Renal cortex interstitium (tissue), 11 donors: ENCODE measurements around the gene TMEM203. TPM values are rescaled to one million over a fixed set of nuclear protein-coding genes. Genes with fewer than 3 reads are reported as not detected.
A peak's percentile ranks its signal among the peaks of the same experiment; 100 is the strongest.
"Not testable (repeated sequence)": the region's sequence is repeated elsewhere in the genome, so short reads cannot be mapped to it uniquely, and the experiment has no call there.

Experiments
- DNase-seq, 11 donors: peaks; one replicate each; pipeline ENCODE4 v3.0.0-alpha.2; 2013; ENCODE audit warnings: low read depth in 9 of 11, low spot score in 4 of 11; ENCODE audit errors: extremely low read depth in 1 of 11
- polyA plus RNA-seq, 3 donors: library from polyadenylated mRNA; unstranded; fragments of 120-200 nt; gene quantifications; one replicate each; pipeline ENCODE4 v1.2.1, GENCODE V29; 2013; ENCODE audit not compliant: insufficient read length in 3 of 3

TMEM203 gene
- polyA plus RNA-seq, 3 donors = 40.2 to 46.4 (median 42.7) TPM

DNA sequence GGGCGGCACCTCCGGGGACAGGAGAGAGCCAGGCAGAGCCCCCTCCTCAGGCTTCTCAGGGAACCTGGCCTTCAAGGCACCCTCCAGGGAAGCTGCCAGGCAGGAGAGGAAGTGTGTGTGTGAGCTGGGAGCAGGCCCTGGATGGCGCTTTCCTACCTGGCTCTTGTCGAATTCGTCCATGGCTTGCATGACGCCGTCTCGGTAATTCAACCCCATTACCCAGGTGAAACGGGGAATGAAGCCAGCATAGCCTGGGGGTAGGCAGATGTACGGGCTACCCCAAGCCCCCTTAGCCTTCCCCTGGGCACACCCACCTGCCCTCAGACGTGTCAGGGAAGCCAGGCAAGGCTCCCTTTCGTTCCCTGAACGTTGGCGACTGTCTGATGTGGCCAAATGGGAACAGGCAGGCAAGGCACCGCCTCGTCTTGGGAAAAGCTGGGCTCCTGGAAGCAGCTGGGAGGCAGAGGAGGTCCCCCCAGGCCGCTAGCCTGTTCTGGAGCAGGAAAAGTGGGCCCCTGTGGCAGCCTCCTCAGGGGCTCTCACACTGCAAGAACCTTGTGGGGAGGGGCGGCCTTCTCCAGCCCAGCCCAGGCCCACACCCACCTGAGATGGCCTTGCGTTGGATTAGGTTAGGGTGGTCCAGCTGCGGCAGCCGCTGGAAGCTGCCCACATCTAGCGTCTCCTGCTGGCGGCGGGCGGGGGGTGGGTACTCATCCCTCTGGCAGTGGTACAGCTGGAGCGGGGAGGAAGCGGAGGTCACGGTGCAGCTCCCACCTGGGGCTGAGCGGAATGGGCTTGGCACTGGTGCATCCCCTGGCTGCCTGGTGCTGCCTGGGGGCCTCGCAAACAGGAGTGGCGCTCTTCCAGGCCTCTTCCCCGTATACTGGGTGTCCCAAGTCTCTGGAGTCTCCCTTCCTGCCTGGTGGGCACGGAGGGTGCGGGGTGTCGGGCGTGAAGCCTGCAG lies 39.3 kb upstream of the TMEM203 start:
- DNase-seq = no peak

- no peak for DNase-seq
Measured at GRCh38 chr9:137243626-137244485, 38.4 kb upstream of the TMEM203 start.

DNA sequence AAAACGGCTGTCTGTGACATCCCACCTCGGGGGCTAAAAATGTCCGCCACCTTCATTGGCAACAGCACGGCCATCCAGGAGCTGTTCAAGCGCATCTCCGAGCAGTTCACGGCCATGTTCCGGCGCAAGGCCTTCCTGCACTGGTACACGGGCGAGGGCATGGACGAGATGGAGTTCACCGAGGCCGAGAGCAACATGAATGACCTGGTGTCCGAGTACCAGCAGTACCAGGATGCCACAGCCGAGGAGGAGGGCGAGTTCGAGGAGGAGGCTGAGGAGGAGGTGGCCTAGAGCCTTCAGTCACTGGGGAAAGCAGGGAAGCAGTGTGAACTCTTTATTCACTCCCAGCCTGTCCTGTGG lies 37.8 kb upstream of the TMEM203 start:
- DNase-seq = not testable (repeated sequence)

- no peak for DNase-seq
Measured at GRCh38 chr9:137242269-137243203, 37.1 kb upstream of the TMEM203 start.

DNA sequence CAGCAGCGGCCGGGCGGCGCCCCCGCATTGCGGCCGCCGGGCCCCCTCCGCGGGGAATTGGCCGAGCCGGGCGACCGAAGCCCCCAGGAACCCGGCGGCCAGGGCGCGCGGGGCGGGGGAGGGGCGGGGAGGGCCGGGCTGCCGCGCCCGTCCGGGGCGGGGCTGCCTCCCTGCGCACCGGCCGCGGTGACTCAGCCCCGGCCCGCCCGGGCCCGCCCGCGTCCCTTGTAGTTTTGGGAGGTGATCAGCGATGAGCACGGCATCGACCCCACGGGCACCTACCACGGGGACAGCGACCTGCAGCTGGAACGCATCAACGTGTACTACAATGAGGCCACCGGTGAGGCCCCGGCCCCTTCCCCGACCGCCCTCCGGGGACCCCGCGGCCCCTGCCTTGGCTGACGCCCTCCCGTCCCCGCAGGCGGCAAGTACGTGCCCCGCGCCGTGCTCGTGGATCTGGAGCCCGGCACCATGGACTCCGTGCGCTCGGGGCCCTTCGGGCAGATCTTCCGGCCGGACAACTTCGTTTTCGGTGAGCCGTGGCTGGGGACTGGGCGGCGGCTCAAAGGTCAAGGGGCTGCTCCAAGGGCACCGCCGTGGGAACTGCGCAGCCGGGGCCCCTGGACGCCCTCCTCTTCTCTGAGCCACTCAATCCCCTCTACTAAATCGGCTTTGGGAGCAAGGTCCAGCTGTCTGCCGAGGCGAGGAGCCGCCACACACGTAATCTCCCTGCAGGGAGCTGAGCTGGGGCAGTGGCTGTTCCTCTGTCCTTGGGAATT lies 36.2 kb upstream of the TMEM203 start:
- no peak for DNase-seq

- peak; percentile 98 to 100 (median 99) for DNase-seq
Measured at GRCh38 chr9:137240841-137241489, 35.5 kb upstream of the TMEM203 start, which contains the start of gene TUBB4B. Gene TUBB4B, plus strand, starts transcription at chr9:137241287. Its CDS starts 74 bp downstream, at chr9:137241361.

GRCh38 chr9:137240318-137240840 lies 34.9 kb upstream of the TMEM203 start:
- peak in 7 of 11 donors; percentile 53 to 72 (median 61) for DNase-seq

GRCh38 chr9:137239541-137240200 lies 34.2 kb upstream of the TMEM203 start:
- not testable (repeated sequence) for DNase-seq

GRCh38 chr9:137237759-137238726 lies 32.6 kb upstream of the TMEM203 start:
- DNase-seq = no peak

DNA sequence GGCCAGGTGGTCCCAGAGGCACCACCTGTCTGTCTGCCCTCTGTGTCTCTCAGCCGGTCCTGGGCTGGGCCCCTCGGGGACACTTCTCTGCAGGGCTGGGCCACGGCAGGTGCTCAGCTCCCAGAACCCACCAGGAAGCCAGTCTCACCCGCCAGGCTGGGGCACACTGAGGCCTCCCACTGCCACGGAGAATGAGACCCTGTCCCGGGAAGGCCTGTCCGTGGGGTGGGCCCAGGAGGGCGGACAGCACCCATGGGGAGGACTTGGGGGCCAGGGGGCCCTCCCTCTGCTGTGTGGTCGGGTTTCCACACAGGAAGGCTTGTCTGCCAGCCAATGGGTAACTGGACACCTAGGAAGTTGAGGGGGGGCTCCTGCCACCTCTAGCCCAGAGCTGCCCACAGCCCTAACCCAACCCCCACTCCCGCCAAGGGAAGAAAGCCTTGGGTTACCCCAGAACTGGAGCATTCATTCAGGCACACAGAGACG lies 31.5 kb upstream of the TMEM203 start:
- DNase-seq = no peak

GRCh38 chr9:137236238-137236935 lies 30.9 kb upstream of the TMEM203 start:
- peak in 8 of 11 donors; percentile 59 to 86 (median 76) for DNase-seq

- no peak for DNase-seq
Measured at GRCh38 chr9:137235424-137236237, 30.2 kb upstream of the TMEM203 start.

GRCh38 chr9:137234758-137235423 lies 29.4 kb upstream of the TMEM203 start:
- no peak for DNase-seq
